HG02840 (cell line): ENCODE measurements around the gene MEOX2.

Source experiments
- ATAC-seq: cut with Tn5 transposase; IDR thresholded peaks from one replicate; pipeline ENCODE4 v1.9.1; 2021; ENCODE audit warnings: mild to moderate bottlenecking, moderate library complexity, moderate number of reproducible peaks; ENCODE audit not compliant: unreplicated experiment, low FRiP score

MEOX2 gene

GRCh38 chr7:15681631-15682030 lies 4.9 kb downstream of the MEOX2 start:
- ATAC-seq: no peak

- ATAC-seq: no peak
These were observed 5.3 kb downstream of the MEOX2 start for GRCh38 chr7:15681186-15681585.

GRCh38 chr7:15680446-15680845 lies 6.0 kb downstream of the MEOX2 start:
- no peak for ATAC-seq

- ATAC-seq: no peak
These were observed 7.2 kb downstream of the MEOX2 start for GRCh38 chr7:15679306-15679705.

GRCh38 chr7:15678653-15679052 lies 7.8 kb downstream of the MEOX2 start:
- no peak for ATAC-seq

- no peak for ATAC-seq
These were observed 11.1 kb downstream of the MEOX2 start for GRCh38 chr7:15675379-15675778.

GRCh38 chr7:15674586-15674985 lies 11.9 kb downstream of the MEOX2 start:
- no peak for ATAC-seq

- ATAC-seq: no peak
These were observed 16.9 kb downstream of the MEOX2 start for GRCh38 chr7:15669443-15670090.

GRCh38 chr7:15667991-15668390 lies 18.5 kb downstream of the MEOX2 start:
- no peak for ATAC-seq

GRCh38 chr7:15662451-15662850 lies 24.0 kb downstream of the MEOX2 start:
- ATAC-seq: no peak

GRCh38 chr7:15658247-15658646 lies 28.2 kb downstream of the MEOX2 start:
- ATAC-seq: no peak

- ATAC-seq: no peak
These were observed 33.6 kb downstream of the MEOX2 start for GRCh38 chr7:15652776-15653290.

- no peak for ATAC-seq
These were observed 34.8 kb downstream of the MEOX2 start for GRCh38 chr7:15651693-15652092.

GRCh38 chr7:15650787-15651186 lies 35.7 kb downstream of the MEOX2 start:
- no peak for ATAC-seq

- no peak for ATAC-seq
These were observed 38.0 kb downstream of the MEOX2 start for GRCh38 chr7:15648461-15648961.

GRCh38 chr7:15647309-15647708 lies 39.2 kb downstream of the MEOX2 start:
- ATAC-seq: no peak

GRCh38 chr7:15643000-15643705 lies 43.3 kb downstream of the MEOX2 start:
- ATAC-seq: no peak

- ATAC-seq: no peak
These were observed 57.6 kb downstream of the MEOX2 start for GRCh38 chr7:15628876-15629275.

- no peak for ATAC-seq
These were observed 60.4 kb downstream of the MEOX2 start for GRCh38 chr7:15626041-15626440.

GRCh38 chr7:15625466-15625865 lies 61.0 kb downstream of the MEOX2 start:
- no peak for ATAC-seq

- ATAC-seq: no peak
These were observed 65.0 kb downstream of the MEOX2 start for GRCh38 chr7:15621468-15621867.
